ENCODE measurements around the gene LSP1.

The LSP1 gene

DNA sequence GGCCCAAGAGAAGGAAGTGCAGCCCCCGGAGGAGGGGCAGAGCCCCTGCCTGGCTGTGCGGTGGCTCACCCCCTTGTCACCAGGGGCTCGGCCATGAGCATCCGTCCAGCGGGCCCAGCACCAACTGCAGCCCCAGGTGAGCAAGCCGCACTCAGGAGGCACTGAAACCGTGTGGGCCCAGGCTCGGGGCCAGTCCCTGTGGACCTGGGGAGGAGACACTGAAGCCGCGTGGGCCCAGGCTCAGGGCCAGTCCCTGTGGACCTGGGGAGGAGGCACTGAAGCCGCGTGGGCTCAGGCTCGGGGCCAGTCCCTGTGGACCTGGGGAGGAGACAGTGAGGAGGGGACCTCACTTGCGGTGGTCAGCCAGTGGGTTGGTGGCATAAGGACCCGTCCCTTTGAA is 13.9 kb downstream of the LSP1 start:
- TF ChIP-seq ZFX (IDR thresholded peaks at IDR 0.05): no peak
- TF ChIP-seq CTCF (conservative IDR thresholded peaks at IDR 0.05): no peak
- H3K27ac ChIP-seq: no peak overlapping the region

- H3K27ac ChIP-seq: no peak overlapping the region
- no peak for TF ChIP-seq CTCF (conservative IDR thresholded peaks at IDR 0.05)
- no peak for TF ChIP-seq ZFX (IDR thresholded peaks at IDR 0.05)
Measured at GRCh38 chr11:1867381-1867780, 14.5 kb downstream of the LSP1 start.

- H3K27ac ChIP-seq: no peak overlapping the region
- TF ChIP-seq CTCF (conservative IDR thresholded peaks at IDR 0.05) (no peak), ZFX (IDR thresholded peaks at IDR 0.05) (no peak)
Measured at GRCh38 chr11:1868056-1868635, 15.3 kb downstream of the LSP1 start.

- TF ChIP-seq CTCF (conservative IDR thresholded peaks at IDR 0.05) (no peak), ZFX (IDR thresholded peaks at IDR 0.05) (no peak)
Measured at GRCh38 chr11:1868636-1869291, 15.9 kb downstream of the LSP1 start.

GRCh38 chr11:1869427-1870325 is 16.8 kb downstream of the LSP1 start:
- TF ChIP-seq ZFX (IDR thresholded peaks at IDR 0.05) (no peak), CTCF (conservative IDR thresholded peaks at IDR 0.05) (peak; percentile 59)
- H3K27ac ChIP-seq: no peak overlapping the region

More at GRCh38 chr11:1868636-1869291, 15.9 kb downstream of the LSP1 start:
- no peak overlapping the region for H3K27ac ChIP-seq

- H3K27ac ChIP-seq: no peak overlapping the region
- no peak for TF ChIP-seq ZFX (IDR thresholded peaks at IDR 0.05)
- TF ChIP-seq CTCF (conservative IDR thresholded peaks at IDR 0.05): no peak
Measured at GRCh38 chr11:1870326-1870696, 17.4 kb downstream of the LSP1 start.
